ENCODE data around the gene TMEM50B.

DNA sequence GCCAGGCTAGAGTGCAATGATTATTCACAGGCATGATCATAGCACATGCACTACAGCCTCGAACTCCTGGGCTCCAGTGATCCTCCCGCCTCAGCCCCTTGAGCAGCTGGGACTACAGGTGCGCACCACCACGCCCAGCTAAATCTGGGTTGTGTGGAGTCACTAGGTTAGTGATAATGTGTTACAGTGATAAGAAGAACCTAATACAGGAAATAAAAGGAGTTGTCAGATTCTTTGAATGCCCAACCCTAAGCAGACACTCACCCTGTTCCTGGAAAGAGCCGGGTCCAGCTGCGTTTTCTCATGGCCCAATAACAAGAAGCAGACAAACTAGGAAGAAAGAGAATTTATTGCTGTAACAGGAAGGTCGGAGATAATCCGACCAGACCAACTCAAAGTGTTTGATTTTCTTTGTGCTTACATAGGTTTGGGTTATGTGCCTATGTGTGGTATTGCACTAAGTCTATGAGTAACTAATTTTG, 67.8 kb downstream of the TMEM50B start:
- TF ChIP-seq, protein P1, sequence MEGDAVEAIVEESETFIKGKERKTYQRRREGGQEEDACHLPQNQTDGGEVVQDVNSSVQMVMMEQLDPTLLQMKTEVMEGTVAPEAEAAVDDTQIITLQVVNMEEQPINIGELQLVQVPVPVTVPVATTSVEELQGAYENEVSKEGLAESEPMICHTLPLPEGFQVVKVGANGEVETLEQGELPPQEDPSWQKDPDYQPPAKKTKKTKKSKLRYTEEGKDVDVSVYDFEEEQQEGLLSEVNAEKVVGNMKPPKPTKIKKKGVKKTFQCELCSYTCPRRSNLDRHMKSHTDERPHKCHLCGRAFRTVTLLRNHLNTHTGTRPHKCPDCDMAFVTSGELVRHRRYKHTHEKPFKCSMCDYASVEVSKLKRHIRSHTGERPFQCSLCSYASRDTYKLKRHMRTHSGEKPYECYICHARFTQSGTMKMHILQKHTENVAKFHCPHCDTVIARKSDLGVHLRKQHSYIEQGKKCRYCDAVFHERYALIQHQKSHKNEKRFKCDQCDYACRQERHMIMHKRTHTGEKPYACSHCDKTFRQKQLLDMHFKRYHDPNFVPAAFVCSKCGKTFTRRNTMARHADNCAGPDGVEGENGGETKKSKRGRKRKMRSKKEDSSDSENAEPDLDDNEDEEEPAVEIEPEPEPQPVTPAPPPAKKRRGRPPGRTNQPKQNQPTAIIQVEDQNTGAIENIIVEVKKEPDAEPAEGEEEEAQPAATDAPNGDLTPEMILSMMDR (conservative IDR thresholded peaks at IDR 0.05; ENCODE audit: low read length) = no peak
- TF ChIP-seq EZH2phosphoT487 (IDR thresholded peaks at IDR 0.05; ENCODE audit: borderline replicate concordance) = no peak

Data from Loucy (cell line).